ENCODE results near the gene WBP4.

Gene WBP4

GRCh38 chr13:41117869-41118268, 56.6 kb downstream of the WBP4 start:
- Histone ChIP-seq H3K27me3 (ENCODE audit: insufficient read depth, low read length, poor library complexity, severe bottlenecking) (no peaks in the 10 kb centered on the region), H3K79me2 (ENCODE audit: insufficient read depth, low read length) (no peaks in the 10 kb centered on the region), H3K9ac (ENCODE audit: low read depth, low read length, poor library complexity, severe bottlenecking) (no peak overlapping the region), H3K9me2 (replicated peaks; ENCODE audit: low read depth, low read length) (no peaks in the 10 kb centered on the region), H3K4me3 (ENCODE audit: low read length, poor library complexity, severe bottlenecking) (no peak overlapping the region), H4K20me1 (ENCODE audit: insufficient read depth, low read length, poor library complexity, severe bottlenecking) (no peaks in the 10 kb centered on the region), H2AFZ (ENCODE audit: low read length) (no peak overlapping the region), H3K4me2 (ENCODE audit: low read depth, low read length, poor library complexity, severe bottlenecking) (no peak overlapping the region), H3F3A (ENCODE audit: low read depth) (no peaks in the 10 kb centered on the region), H3K9me3 (ENCODE audit: insufficient read depth, low read depth, low read length) (no peaks in the 10 kb centered on the region), H3K4me1 (ENCODE audit: insufficient read depth, low read length, poor library complexity, severe bottlenecking) (no peaks in the 10 kb centered on the region), H3K36me3 (ENCODE audit: insufficient read depth, low read length) (no peaks in the 10 kb centered on the region)
- TF ChIP-seq EZH2phosphoT487 (IDR thresholded peaks at IDR 0.05; ENCODE audit: borderline replicate concordance) (no peak), CTCF (conservative IDR thresholded peaks at IDR 0.05; ENCODE audit: low read length) (no peak)

GRCh38 chr13:41122838-41123237, 61.5 kb downstream of the WBP4 start:
- H4K20me1 ChIP-seq (ENCODE audit: insufficient read depth, low read length, poor library complexity, severe bottlenecking), result no peaks in the 10 kb centered on the region
- H3K9me2 ChIP-seq (replicated peaks; ENCODE audit: low read depth, low read length), result no peaks in the 10 kb centered on the region
- no peak for TF ChIP-seq CTCF (conservative IDR thresholded peaks at IDR 0.05; ENCODE audit: low read length)
- no peak for TF ChIP-seq EZH2phosphoT487 (IDR thresholded peaks at IDR 0.05; ENCODE audit: borderline replicate concordance)
- H3K4me1 ChIP-seq (ENCODE audit: insufficient read depth, low read length, poor library complexity, severe bottlenecking), result peaks cover 4% of the 10 kb centered on the region
- H3K79me2 ChIP-seq (ENCODE audit: insufficient read depth, low read length), result 0 out of 2 replicates have a peak, but pooled peaks cover 7% of the 10 kb centered on the region
- no peak overlapping the region for H3K9ac ChIP-seq (ENCODE audit: low read depth, low read length, poor library complexity, severe bottlenecking)
- no peak overlapping the region for H3K4me2 ChIP-seq (ENCODE audit: low read depth, low read length, poor library complexity, severe bottlenecking)
- H3K36me3 ChIP-seq (ENCODE audit: insufficient read depth, low read length), result no peaks in the 10 kb centered on the region
- H3F3A ChIP-seq (ENCODE audit: low read depth), result no peaks in the 10 kb centered on the region
- no peak overlapping the region for H2AFZ ChIP-seq (ENCODE audit: low read length)
- no peak overlapping the region for H3K4me3 ChIP-seq (ENCODE audit: low read length, poor library complexity, severe bottlenecking)
- H3K27me3 ChIP-seq (ENCODE audit: insufficient read depth, low read length, poor library complexity, severe bottlenecking), result no peaks in the 10 kb centered on the region
- no peaks in the 10 kb centered on the region for H3K9me3 ChIP-seq (ENCODE audit: insufficient read depth, low read depth, low read length)

GRCh38 chr13:41127701-41128100, 66.4 kb downstream of the WBP4 start:
- Histone ChIP-seq H3K4me2 (ENCODE audit: low read depth, low read length, poor library complexity, severe bottlenecking) (peak overlapping the region; percentile 94), H3K4me3 (ENCODE audit: low read length, poor library complexity, severe bottlenecking) (peak overlapping the region; percentile 87), H3K4me1 (ENCODE audit: insufficient read depth, low read length, poor library complexity, severe bottlenecking) (peaks cover 35% of the 10 kb centered on the region), H3K79me2 (ENCODE audit: insufficient read depth, low read length) (peaks cover 46% of the 10 kb centered on the region), H3K9ac (ENCODE audit: low read depth, low read length, poor library complexity, severe bottlenecking) (no peak overlapping the region), H3K27me3 (ENCODE audit: insufficient read depth, low read length, poor library complexity, severe bottlenecking) (no peaks in the 10 kb centered on the region), H3K9me3 (ENCODE audit: insufficient read depth, low read depth, low read length) (no peaks in the 10 kb centered on the region), H4K20me1 (ENCODE audit: insufficient read depth, low read length, poor library complexity, severe bottlenecking) (peaks cover 18% of the 10 kb centered on the region), H3F3A (ENCODE audit: low read depth) (no peaks in the 10 kb centered on the region), H3K36me3 (ENCODE audit: insufficient read depth, low read length) (no peaks in the 10 kb centered on the region), H2AFZ (ENCODE audit: low read length) (no peak overlapping the region), H3K9me2 (replicated peaks; ENCODE audit: low read depth, low read length) (no peaks in the 10 kb centered on the region)
- TF ChIP-seq CTCF (conservative IDR thresholded peaks at IDR 0.05; ENCODE audit: low read length), result no peak
- TF ChIP-seq EZH2phosphoT487 (IDR thresholded peaks at IDR 0.05; ENCODE audit: borderline replicate concordance), result no peak

Measured in Loucy (cell line).